ENCODE measurements around the gene PCBP3. TPM values are rescaled to one million over a fixed set of nuclear protein-coding genes. Genes with fewer than 3 reads are reported as not detected.

PCBP3 gene
- total RNA-seq, 6 experiments from 2014 or later = not detected

DNA sequence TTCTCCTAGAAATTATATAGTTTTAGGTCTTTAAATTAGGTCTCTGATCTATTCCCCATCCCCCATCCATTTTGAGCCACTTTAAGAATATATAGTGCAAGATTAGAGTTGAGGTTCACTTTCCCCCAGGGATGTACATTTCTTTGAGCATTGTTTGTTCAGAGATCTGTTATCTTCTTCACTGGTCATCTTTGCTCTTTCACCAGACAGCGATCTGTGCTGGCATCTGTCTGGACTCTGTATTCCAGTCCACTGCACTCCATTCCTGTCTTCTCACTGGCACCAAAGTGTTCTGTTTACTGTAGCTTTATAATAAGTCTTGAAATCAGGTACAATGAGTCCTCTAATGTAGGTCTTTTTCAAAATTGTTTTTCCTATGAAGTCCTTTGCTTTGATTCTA is 112.5 kb downstream of the PCBP3 start:
- H3K27ac Mint-ChIP-seq = no peak overlapping the region
- H3K36me3 Mint-ChIP-seq (ENCODE audit: low read depth) = no peaks in the 10 kb centered on the region
- TF ChIP-seq, protein P1, sequence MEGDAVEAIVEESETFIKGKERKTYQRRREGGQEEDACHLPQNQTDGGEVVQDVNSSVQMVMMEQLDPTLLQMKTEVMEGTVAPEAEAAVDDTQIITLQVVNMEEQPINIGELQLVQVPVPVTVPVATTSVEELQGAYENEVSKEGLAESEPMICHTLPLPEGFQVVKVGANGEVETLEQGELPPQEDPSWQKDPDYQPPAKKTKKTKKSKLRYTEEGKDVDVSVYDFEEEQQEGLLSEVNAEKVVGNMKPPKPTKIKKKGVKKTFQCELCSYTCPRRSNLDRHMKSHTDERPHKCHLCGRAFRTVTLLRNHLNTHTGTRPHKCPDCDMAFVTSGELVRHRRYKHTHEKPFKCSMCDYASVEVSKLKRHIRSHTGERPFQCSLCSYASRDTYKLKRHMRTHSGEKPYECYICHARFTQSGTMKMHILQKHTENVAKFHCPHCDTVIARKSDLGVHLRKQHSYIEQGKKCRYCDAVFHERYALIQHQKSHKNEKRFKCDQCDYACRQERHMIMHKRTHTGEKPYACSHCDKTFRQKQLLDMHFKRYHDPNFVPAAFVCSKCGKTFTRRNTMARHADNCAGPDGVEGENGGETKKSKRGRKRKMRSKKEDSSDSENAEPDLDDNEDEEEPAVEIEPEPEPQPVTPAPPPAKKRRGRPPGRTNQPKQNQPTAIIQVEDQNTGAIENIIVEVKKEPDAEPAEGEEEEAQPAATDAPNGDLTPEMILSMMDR (IDR thresholded peaks at IDR 0.05) = no peak
- H3K4me1 Mint-ChIP-seq (ENCODE audit: low read depth) = no peaks in the 10 kb centered on the region
- no peak for DNase-seq
- H3K9me3 Mint-ChIP-seq = no peaks in the 10 kb centered on the region
- peaks cover 18% of the 10 kb centered on the region for H3K27me3 Mint-ChIP-seq (ENCODE audit: insufficient read depth)
- H3K4me3 Mint-ChIP-seq = no peak overlapping the region

DNA sequence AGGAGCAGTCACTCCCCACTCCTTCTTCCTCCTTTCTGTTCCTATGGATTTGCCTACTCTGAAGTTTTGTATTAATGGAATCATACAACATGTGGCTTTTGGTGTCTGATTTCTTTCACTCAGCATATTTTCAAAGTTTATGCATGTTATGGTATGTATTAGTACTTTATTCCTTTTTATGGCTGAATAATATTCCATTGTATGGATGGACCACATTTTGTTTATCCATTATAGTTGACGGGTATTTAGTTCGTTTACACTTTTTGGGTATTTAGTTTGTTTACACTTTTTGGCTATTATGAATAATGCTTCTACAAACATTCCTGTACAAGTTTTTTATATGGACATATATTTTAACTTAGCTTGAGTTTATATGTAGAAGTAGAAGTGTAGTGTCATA is 113.1 kb downstream of the PCBP3 start:
- Mint-ChIP-seq H3K36me3 (ENCODE audit: low read depth) (no peaks in the 10 kb centered on the region), H3K9me3 (no peaks in the 10 kb centered on the region), H3K27ac (no peak overlapping the region), H3K27me3 (ENCODE audit: insufficient read depth) (peaks cover 21% of the 10 kb centered on the region), H3K4me3 (no peak overlapping the region), H3K4me1 (ENCODE audit: low read depth) (no peaks in the 10 kb centered on the region)
- no peak for DNase-seq
- TF ChIP-seq, protein P1 (IDR thresholded peaks at IDR 0.05) = no peak

DNA sequence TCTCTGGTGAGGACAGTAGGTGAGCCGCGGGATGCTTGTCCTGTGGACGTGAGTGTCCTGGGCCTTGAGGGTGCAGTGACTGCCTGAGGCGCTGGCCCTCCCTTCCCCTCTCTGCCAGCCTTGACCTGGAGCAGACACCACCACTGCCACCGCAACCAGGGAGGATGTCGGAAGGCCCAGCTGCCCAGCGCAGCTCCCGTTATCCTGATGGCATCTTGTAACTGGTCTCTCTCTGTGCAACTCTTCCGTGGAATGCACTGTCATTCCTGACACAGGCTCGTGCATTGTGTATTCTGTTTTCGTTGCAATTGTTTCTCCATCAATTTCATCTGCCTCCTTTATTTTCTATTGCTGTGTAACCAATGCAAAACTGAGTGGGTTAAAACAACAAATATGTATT is 118.2 kb downstream of the PCBP3 start:
- H3K9me3 Mint-ChIP-seq = no peaks in the 10 kb centered on the region
- DNase-seq = no peak
- peaks cover 38% of the 10 kb centered on the region for H3K27me3 Mint-ChIP-seq (ENCODE audit: insufficient read depth)
- TF ChIP-seq, protein P1 (IDR thresholded peaks at IDR 0.05) = no peak
- no peaks in the 10 kb centered on the region for H3K4me1 Mint-ChIP-seq (ENCODE audit: low read depth)
- no peaks in the 10 kb centered on the region for H3K36me3 Mint-ChIP-seq (ENCODE audit: low read depth)
- no peak overlapping the region for H3K4me3 Mint-ChIP-seq
- no peak overlapping the region for H3K27ac Mint-ChIP-seq

DNA sequence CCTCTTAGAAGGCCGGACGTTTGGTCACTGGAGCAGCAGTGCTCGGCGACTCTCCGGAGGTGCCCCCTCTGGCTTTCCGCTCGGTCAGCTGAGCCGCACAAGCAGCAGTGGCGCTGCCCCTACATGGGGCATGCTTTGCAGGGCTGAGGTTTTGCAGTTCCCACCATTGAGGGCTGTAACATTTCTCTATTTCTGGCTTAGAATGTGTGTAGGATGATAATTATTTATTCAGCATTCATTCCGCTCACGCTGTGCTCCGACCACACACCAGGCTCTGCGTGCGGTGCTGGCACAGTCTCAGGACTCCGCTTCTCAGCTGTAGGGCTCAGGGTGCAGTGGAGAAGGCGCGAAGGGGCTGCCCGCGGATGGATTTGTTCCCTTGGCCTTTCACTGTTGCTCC is 119.5 kb downstream of the PCBP3 start:
- Mint-ChIP-seq H3K27ac (no peak overlapping the region), H3K36me3 (ENCODE audit: low read depth) (no peaks in the 10 kb centered on the region), H3K9me3 (no peaks in the 10 kb centered on the region), H3K27me3 (ENCODE audit: insufficient read depth) (peaks cover 47% of the 10 kb centered on the region), H3K4me3 (no peak overlapping the region), H3K4me1 (ENCODE audit: low read depth) (no peaks in the 10 kb centered on the region)
- DNase-seq = no peak
- TF ChIP-seq, protein P1 (IDR thresholded peaks at IDR 0.05) = no peak

DNA sequence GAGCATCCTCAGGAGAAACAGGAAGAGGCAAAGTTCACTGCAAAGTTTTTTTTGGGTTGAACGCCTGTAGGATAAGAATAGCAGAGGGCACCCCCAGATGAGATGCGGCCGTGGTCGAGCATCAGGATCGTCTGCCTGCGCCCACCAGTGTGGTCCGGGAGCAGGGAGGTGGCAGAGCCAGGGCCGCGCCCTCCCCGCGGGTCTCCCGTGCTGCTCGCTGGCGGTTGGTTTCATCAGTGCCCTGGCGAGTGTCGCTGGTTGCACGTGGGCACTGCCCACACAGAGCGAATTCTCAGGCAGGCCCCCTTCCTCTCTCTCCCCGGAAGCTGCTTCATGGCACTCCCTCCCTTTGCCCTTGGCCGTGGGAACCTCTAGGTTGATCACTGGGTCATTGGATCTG is 120.0 kb downstream of the PCBP3 start:
- H3K9me3 Mint-ChIP-seq = no peaks in the 10 kb centered on the region
- no peaks in the 10 kb centered on the region for H3K4me1 Mint-ChIP-seq (ENCODE audit: low read depth)
- no peaks in the 10 kb centered on the region for H3K36me3 Mint-ChIP-seq (ENCODE audit: low read depth)
- no peak overlapping the region for H3K27ac Mint-ChIP-seq
- no peak overlapping the region for H3K4me3 Mint-ChIP-seq
- H3K27me3 Mint-ChIP-seq (ENCODE audit: insufficient read depth) = peaks cover 49% of the 10 kb centered on the region
- TF ChIP-seq, protein P1 (IDR thresholded peaks at IDR 0.05) = no peak
- DNase-seq = no peak

DNA sequence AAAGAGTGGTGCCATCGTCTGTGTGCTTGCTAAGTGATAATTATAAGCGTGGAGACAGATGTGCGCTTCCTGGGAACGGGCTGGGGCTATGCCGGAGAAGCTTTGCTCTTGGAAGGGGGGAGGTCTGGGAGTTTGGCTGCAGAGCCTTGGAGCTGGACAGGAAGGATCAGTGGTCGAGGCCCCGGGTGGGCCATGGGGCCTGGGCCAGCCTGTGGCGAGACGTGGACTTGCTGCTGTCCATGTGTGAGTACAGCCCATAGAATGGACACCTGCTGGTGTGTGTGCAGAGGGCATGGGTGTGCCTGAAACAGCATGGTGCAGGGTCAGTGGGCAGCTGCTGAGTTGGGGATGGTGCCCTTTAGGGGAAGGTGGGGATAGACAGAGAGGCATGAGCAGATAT is 121.3 kb downstream of the PCBP3 start:
- no peak for DNase-seq
- Mint-ChIP-seq H3K27ac (no peak overlapping the region), H3K4me1 (ENCODE audit: low read depth) (no peaks in the 10 kb centered on the region), H3K27me3 (ENCODE audit: insufficient read depth) (peaks cover 47% of the 10 kb centered on the region), H3K9me3 (no peaks in the 10 kb centered on the region), H3K36me3 (ENCODE audit: low read depth) (no peaks in the 10 kb centered on the region), H3K4me3 (no peak overlapping the region)
- TF ChIP-seq, protein P1 (IDR thresholded peaks at IDR 0.05) = no peak

All from HFFc6 (cell line).